Measurements from ENCODE around the gene SUFU.

Gene SUFU

GRCh38 chr10:102610441-102610887, 106.7 kb downstream of the SUFU start:
- H3K4me3 Mint-ChIP-seq, result no peak overlapping the region
- no peaks in the 10 kb centered on the region for H3K27me3 Mint-ChIP-seq
- H3K9me3 Mint-ChIP-seq, result no peaks in the 10 kb centered on the region
- peaks cover 5% of the 10 kb centered on the region for H3K4me1 Mint-ChIP-seq (ENCODE audit: low read depth)
- no peak overlapping the region for H3K27ac Mint-ChIP-seq
- H3K36me3 Mint-ChIP-seq (ENCODE audit: low read depth), result peaks cover 99% of the 10 kb centered on the region
- intact Hi-C loops (cut with micrococcal nuclease), result no loop called here

- H3K27ac Mint-ChIP-seq, result no peak overlapping the region
- H3K4me3 Mint-ChIP-seq, result no peak overlapping the region
- H3K27me3 Mint-ChIP-seq, result no peaks in the 10 kb centered on the region
- peaks cover 12% of the 10 kb centered on the region for H3K4me1 Mint-ChIP-seq (ENCODE audit: low read depth)
- peaks cover 99% of the 10 kb centered on the region for H3K36me3 Mint-ChIP-seq (ENCODE audit: low read depth)
- no peaks in the 10 kb centered on the region for H3K9me3 Mint-ChIP-seq
- intact Hi-C loops (cut with micrococcal nuclease), result no loop called here
Measured at GRCh38 chr10:102611514-102612087, 107.8 kb downstream of the SUFU start.

GRCh38 chr10:102612964-102613275, 109.1 kb downstream of the SUFU start:
- peaks cover 99% of the 10 kb centered on the region for H3K36me3 Mint-ChIP-seq (ENCODE audit: low read depth)
- no peaks in the 10 kb centered on the region for H3K9me3 Mint-ChIP-seq
- intact Hi-C loops (cut with micrococcal nuclease), result no loop called here
- no peak overlapping the region for H3K27ac Mint-ChIP-seq
- H3K4me3 Mint-ChIP-seq, result no peak overlapping the region
- no peaks in the 10 kb centered on the region for H3K27me3 Mint-ChIP-seq
- peaks cover 12% of the 10 kb centered on the region for H3K4me1 Mint-ChIP-seq (ENCODE audit: low read depth)

- Mint-ChIP-seq H3K36me3 (ENCODE audit: low read depth) (peaks cover 99% of the 10 kb centered on the region), H3K4me1 (ENCODE audit: low read depth) (peaks cover 12% of the 10 kb centered on the region), H3K9me3 (no peaks in the 10 kb centered on the region), H3K4me3 (no peak overlapping the region), H3K27me3 (no peaks in the 10 kb centered on the region), H3K27ac (no peak overlapping the region)
- intact Hi-C loops (cut with micrococcal nuclease), result no loop called here
Measured at GRCh38 chr10:102613286-102613685, 109.5 kb downstream of the SUFU start.

GRCh38 chr10:102613785-102614184, 110.0 kb downstream of the SUFU start:
- H3K9me3 Mint-ChIP-seq, result no peaks in the 10 kb centered on the region
- peaks cover 99% of the 10 kb centered on the region for H3K36me3 Mint-ChIP-seq (ENCODE audit: low read depth)
- no peak overlapping the region for H3K27ac Mint-ChIP-seq
- no peak overlapping the region for H3K4me3 Mint-ChIP-seq
- intact Hi-C loops (cut with micrococcal nuclease), result no loop called here
- H3K27me3 Mint-ChIP-seq, result no peaks in the 10 kb centered on the region
- peaks cover 12% of the 10 kb centered on the region for H3K4me1 Mint-ChIP-seq (ENCODE audit: low read depth)

- H3K36me3 Mint-ChIP-seq (ENCODE audit: low read depth), result peaks cover 99% of the 10 kb centered on the region
- peaks cover 12% of the 10 kb centered on the region for H3K4me1 Mint-ChIP-seq (ENCODE audit: low read depth)
- intact Hi-C loops (cut with micrococcal nuclease), result no loop called here
- no peaks in the 10 kb centered on the region for H3K27me3 Mint-ChIP-seq
- no peak overlapping the region for H3K27ac Mint-ChIP-seq
- no peaks in the 10 kb centered on the region for H3K9me3 Mint-ChIP-seq
- H3K4me3 Mint-ChIP-seq, result no peak overlapping the region
Measured at GRCh38 chr10:102614888-102615287, 111.1 kb downstream of the SUFU start.

GRCh38 chr10:102615361-102615760, 111.6 kb downstream of the SUFU start:
- Mint-ChIP-seq H3K27ac (no peak overlapping the region), H3K27me3 (no peaks in the 10 kb centered on the region)
- intact Hi-C loops (cut with micrococcal nuclease), result no loop called here

GRCh38 chr10:102616066-102616770, 112.4 kb downstream of the SUFU start:
- intact Hi-C loops (cut with micrococcal nuclease), result no loop called here
- H3K27me3 Mint-ChIP-seq, result no peaks in the 10 kb centered on the region
- H3K4me3 Mint-ChIP-seq, result no peak overlapping the region
- H3K36me3 Mint-ChIP-seq (ENCODE audit: low read depth), result peaks cover 99% of the 10 kb centered on the region
- no peaks in the 10 kb centered on the region for H3K9me3 Mint-ChIP-seq
- H3K4me1 Mint-ChIP-seq (ENCODE audit: low read depth), result peaks cover 12% of the 10 kb centered on the region
- no peak overlapping the region for H3K27ac Mint-ChIP-seq

More at GRCh38 chr10:102615361-102615760, 111.6 kb downstream of the SUFU start:
- Mint-ChIP-seq H3K4me3 (no peak overlapping the region), H3K4me1 (ENCODE audit: low read depth) (peaks cover 12% of the 10 kb centered on the region), H3K36me3 (ENCODE audit: low read depth) (peaks cover 99% of the 10 kb centered on the region), H3K9me3 (no peaks in the 10 kb centered on the region)

GRCh38 chr10:102617041-102617440, 113.3 kb downstream of the SUFU start:
- Mint-ChIP-seq H3K27ac (no peak overlapping the region), H3K9me3 (no peaks in the 10 kb centered on the region), H3K4me3 (no peak overlapping the region), H3K27me3 (no peaks in the 10 kb centered on the region), H3K36me3 (ENCODE audit: low read depth) (peaks cover 99% of the 10 kb centered on the region), H3K4me1 (ENCODE audit: low read depth) (peaks cover 12% of the 10 kb centered on the region)
- intact Hi-C loops (cut with micrococcal nuclease), result no loop called here

GRCh38 chr10:102617816-102618215, 114.0 kb downstream of the SUFU start:
- intact Hi-C loops (cut with micrococcal nuclease), result no loop called here
- no peak overlapping the region for H3K4me3 Mint-ChIP-seq
- H3K9me3 Mint-ChIP-seq, result no peaks in the 10 kb centered on the region
- H3K27me3 Mint-ChIP-seq, result no peaks in the 10 kb centered on the region
- peaks cover 99% of the 10 kb centered on the region for H3K36me3 Mint-ChIP-seq (ENCODE audit: low read depth)
- peaks cover 12% of the 10 kb centered on the region for H3K4me1 Mint-ChIP-seq (ENCODE audit: low read depth)
- H3K27ac Mint-ChIP-seq, result no peak overlapping the region

GRCh38 chr10:102619281-102619981, 115.7 kb downstream of the SUFU start:
- H3K4me1 Mint-ChIP-seq (ENCODE audit: low read depth), result peaks cover 12% of the 10 kb centered on the region
- H3K27me3 Mint-ChIP-seq, result no peaks in the 10 kb centered on the region
- no peaks in the 10 kb centered on the region for H3K9me3 Mint-ChIP-seq
- H3K36me3 Mint-ChIP-seq (ENCODE audit: low read depth), result peaks cover 99% of the 10 kb centered on the region
- H3K27ac Mint-ChIP-seq, result no peak overlapping the region
- H3K4me3 Mint-ChIP-seq, result no peak overlapping the region
- intact Hi-C loops (cut with micrococcal nuclease), result no loop called here

- H3K27me3 Mint-ChIP-seq, result no peaks in the 10 kb centered on the region
- H3K27ac Mint-ChIP-seq, result no peak overlapping the region
- H3K9me3 Mint-ChIP-seq, result no peaks in the 10 kb centered on the region
- intact Hi-C loops (cut with micrococcal nuclease), result no loop called here
- H3K4me3 Mint-ChIP-seq, result no peak overlapping the region
- peaks cover 15% of the 10 kb centered on the region for H3K4me1 Mint-ChIP-seq (ENCODE audit: low read depth)
- peaks cover 97% of the 10 kb centered on the region for H3K36me3 Mint-ChIP-seq (ENCODE audit: low read depth)
Measured at GRCh38 chr10:102620138-102620590, 116.4 kb downstream of the SUFU start.

GRCh38 chr10:102620591-102621442, 117.0 kb downstream of the SUFU start:
- Mint-ChIP-seq H3K4me3 (no peak overlapping the region), H3K9me3 (no peaks in the 10 kb centered on the region), H3K4me1 (ENCODE audit: low read depth) (peaks cover 16% of the 10 kb centered on the region), H3K27ac (no peak overlapping the region), H3K36me3 (ENCODE audit: low read depth) (peaks cover 96% of the 10 kb centered on the region), H3K27me3 (no peaks in the 10 kb centered on the region)
- intact Hi-C loops (cut with micrococcal nuclease), result no loop called here

Measured in dendritic cell treated with granulocyte-macrophage colony-stimulating factor and Interleukin-4, amounts not matched to agents 40 ng/mL and 50 ng/mL, for 4 days (primary cell).